Left lung (tissue), 10 donors: ENCODE measurements around the gene EFL1. TPM values are rescaled to one million over a fixed set of nuclear protein-coding genes. Genes with fewer than 3 reads are reported as not detected.

Experiments used
- ATAC-seq: fragments of 200-7000 bp; cut with Tn5 transposase; one replicate; pipeline ENCODE4 v1.9.1; 2020; ENCODE audit warnings: moderate library complexity
- DNase-seq, 4 donors: peaks; one replicate each; pipeline ENCODE4 v3.0.0-alpha.2; 2013 to 2020
- H3K27ac ChIP-seq, 2 donors: fragments of 200-600 bp; sonication (generic) in 1 of 2; one replicate each; pipeline versions ENCODE4 v1.5.0 to v1.8.0; 2020 to 2021
- H3K27me3 ChIP-seq, 2 donors: fragments of 200-600 bp; sonication (generic) in 1 of 2; one replicate each; pipeline versions ENCODE4 v1.5.0 to v1.8.0; 2020 to 2021
- H3K36me3 ChIP-seq, 2 donors: fragments of 200-600 bp; sonication (generic) in 1 of 2; one replicate each; pipeline versions ENCODE4 v1.5.0 to v1.8.0; 2020 to 2021
- H3K4me1 ChIP-seq, 2 donors: fragments of 200-600 bp; one replicate each; pipeline ENCODE4 v1.8.0; 2021
- H3K4me3 ChIP-seq, 2 donors: fragments of 200-600 bp; sonication (generic) in 1 of 2; one replicate each; pipeline versions ENCODE4 v1.5.0 to v1.8.0; 2020 to 2021; ENCODE audit warnings: mild to moderate bottlenecking in 1 of 2
- H3K9me3 ChIP-seq, 2 donors: fragments of 200-600 bp; sonication (generic) in 1 of 2; one replicate each; pipeline versions ENCODE4 v1.5.0 to v1.8.0; 2020 to 2021
- CTCF ChIP-seq, 2 donors: fragments of 200-600 bp; sonication (generic) in 1 of 2; IDR thresholded peaks; one replicate each; pipeline versions ENCODE4 v1.5.0 to v1.8.0; 2021; ENCODE audit warnings: antibody characterized with exemption in 2 of 2
- intact Hi-C, 2 donors: fragments of 100-400 bp; cut with DNase I; formaldehyde crosslinking; loops; one replicate each; pipeline versions ENCODE4 v1.11.2 to v1.14.2; 2022
- polyA plus RNA-seq, 6 donors: library from polyadenylated mRNA; unstranded; fragments of 120-200 nt; gene quantifications; one replicate each; pipeline ENCODE4 v1.2.1, GENCODE V29; 2013; ENCODE audit not compliant: insufficient read length in 6 of 6
- total RNA-seq, 2 donors: library from RNA; stranded (reverse); fragmentation: NEBNext Ultra II Directional; extraction: Animal tissue kit (Norgen Biotek cat#: 25700); gene quantifications; one replicate each; pipeline ENCODE4 v1.2.1, GENCODE V29; 2021
- donor health status: DM: no; HTN: yes; CAD: no.
- donor health status: DM: no; HTN: no; CAD: no.

EFL1 gene
- total and polyA plus RNA-seq, 8 donors: 14.7 to 21.8 (median 18.0) TPM

- DNase-seq: no peak
- H3K9me3 ChIP-seq: no peaks in the 10 kb centered on the region
- no peaks in the 10 kb centered on the region for H3K36me3 ChIP-seq
- no peaks in the 10 kb centered on the region for H3K27me3 ChIP-seq
- intact Hi-C loops: no loop called here
- ATAC-seq: no peak
- no peak overlapping the region for H3K4me3 ChIP-seq
- H3K27ac ChIP-seq: no peak overlapping the region
- TF ChIP-seq CTCF (IDR thresholded peaks at IDR 0.05): no peak
- no peaks in the 10 kb centered on the region for H3K4me1 ChIP-seq
Observed at GRCh38 chr15:82181371-82181770, 81.2 kb downstream of the EFL1 start.

DNA sequence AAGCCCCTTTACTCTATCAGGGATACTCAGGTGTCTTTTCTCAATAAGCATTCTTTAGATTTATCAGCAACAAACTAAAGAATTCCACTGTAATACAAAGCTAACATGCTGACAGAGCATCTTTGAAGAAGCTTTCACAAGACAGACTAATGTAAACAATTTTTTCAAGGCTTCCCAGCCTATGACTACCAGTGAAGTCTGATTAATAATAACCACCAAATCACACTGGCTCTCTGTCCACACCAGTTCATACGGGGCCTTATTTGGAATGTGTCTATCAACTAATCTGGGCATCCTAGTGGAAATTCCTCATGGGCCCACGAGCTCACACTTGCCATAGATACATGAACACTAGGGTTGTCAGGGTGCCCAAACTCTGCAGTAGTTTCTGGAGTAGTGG is 84.5 kb downstream of the EFL1 start:
- Histone ChIP-seq H3K36me3 (no peaks in the 10 kb centered on the region), H3K4me1 (no peaks in the 10 kb centered on the region), H3K27me3 (no peaks in the 10 kb centered on the region), H3K4me3 (no peak overlapping the region), H3K27ac (peak overlapping the region in 1 of 2 donors; percentile 8), H3K9me3 (no peaks in the 10 kb centered on the region)
- intact Hi-C loops: no loop called here
- TF ChIP-seq CTCF (IDR thresholded peaks at IDR 0.05): no peak
- no peak for DNase-seq
- ATAC-seq: peak; percentile 53

- Histone ChIP-seq H3K9me3 (no peaks in the 10 kb centered on the region), H3K4me1 (no peaks in the 10 kb centered on the region), H3K4me3 (no peak overlapping the region), H3K27ac (peak overlapping the region in 1 of 2 donors; percentile 8), H3K36me3 (no peaks in the 10 kb centered on the region), H3K27me3 (no peaks in the 10 kb centered on the region)
- TF ChIP-seq CTCF (IDR thresholded peaks at IDR 0.05): no peak
- ATAC-seq (peak; percentile 68), DNase-seq (no peak)
- intact Hi-C loops: no loop called here
Observed at GRCh38 chr15:82177291-82178010, 85.1 kb downstream of the EFL1 start.

- ATAC-seq: no peak
Observed at GRCh38 chr15:82176542-82176941, 86.0 kb downstream of the EFL1 start.

More at GRCh38 chr15:82176542-82176941, 86.0 kb downstream of the EFL1 start:
- no peak for DNase-seq
- no peaks in the 10 kb centered on the region for H3K27me3 ChIP-seq
- intact Hi-C loops: no loop called here
- H3K27ac ChIP-seq: no peak overlapping the region
- no peak overlapping the region for H3K4me3 ChIP-seq
- no peaks in the 10 kb centered on the region for H3K4me1 ChIP-seq
- no peak for TF ChIP-seq CTCF (IDR thresholded peaks at IDR 0.05)
- H3K9me3 ChIP-seq: no peaks in the 10 kb centered on the region
- H3K36me3 ChIP-seq: no peaks in the 10 kb centered on the region
